Panc1 (cell line): Measurements from ENCODE around the gene ARMC8. TPM values are rescaled to one million over a fixed set of nuclear protein-coding genes. Genes with fewer than 3 reads are reported as not detected.

Source experiments
- ATAC-seq: fragments of 200-7000 bp; cut with Tn5 transposase; 2 replicates; pipeline ENCODE4 v1.9.1; 2020; ENCODE audit warnings: mild to moderate bottlenecking, moderate library complexity
- BruUV-seq: library from RNA; stranded (reverse); fragments of 400-500 nt; replicated peaks from 2 replicates; lab custom pipeline; 2021; lab: Mats Ljungman, UMichigan
- CTCF ChIA-PET: fragments of 300-600 bp; sonication (Branson Sonifier 250); formaldehyde crosslinking; loops from one replicate; lab custom pipeline; 2022; ENCODE audit warnings: antibody characterized with exemption; lab: Charles Lee
- POLR2A ChIA-PET: fragments of 300-600 bp; sonication (Branson Sonifier 250); formaldehyde crosslinking; loops from one replicate; lab custom pipeline; 2022; ENCODE audit warnings: antibody characterized with exemption; lab: Charles Lee
- DNase-seq: peaks from one replicate; pipeline ENCODE4 v3.0.0-alpha.2; 2010; ENCODE audit warnings: low read depth, low spot score
- H3K27ac ChIP-seq: 2 replicates; pipeline ENCODE4 v1.5.1; 2011; ENCODE audit warnings: mild to moderate bottlenecking, low read length, inconsistent platforms
- H3K27me3 ChIP-seq: fragments of 200-500 bp; sonication (Bioruptor generic); 2 replicates; pipeline ENCODE4 v1.6.0; 2014; ENCODE audit warnings: low read length, inconsistent platforms; ENCODE audit not compliant: control insufficient read depth, insufficient read depth
- H3K36me3 ChIP-seq: fragments of 200-500 bp; sonication (Bioruptor generic); 2 replicates; pipeline ENCODE4 v1.5.1; 2014; ENCODE audit warnings: inconsistent platforms, mild to moderate bottlenecking, low read length, moderate library complexity; ENCODE audit not compliant: control insufficient read depth, insufficient read depth
- H3K4me1 ChIP-seq: 2 replicates; pipeline ENCODE4 v1.5.1; 2011; ENCODE audit warnings: inconsistent platforms, mild to moderate bottlenecking, low read length, moderate library complexity; ENCODE audit not compliant: control insufficient read depth, insufficient read depth
- H3K4me3 ChIP-seq, 2 experiments: 2 replicates each; pipeline ENCODE4 v1.5.1; 2011 to 2012; ENCODE audit warnings: low read depth in 2 of 2, low read length in 2 of 2, mild to moderate bottlenecking in 2 of 2, inconsistent platforms in 1 of 2, moderate library complexity in 1 of 2
- H3K9me3 ChIP-seq: fragments of 200-500 bp; sonication (Bioruptor generic); 2 replicates; pipeline ENCODE4 v1.5.1; 2014; ENCODE audit warnings: low read depth, mild to moderate bottlenecking, inconsistent platforms, low read length, moderate library complexity; ENCODE audit not compliant: control insufficient read depth, insufficient read depth
- CTCF ChIP-seq: fragments of 450-650 bp; IDR thresholded peaks from 2 replicates; pipeline ENCODE4 v1.5.1; 2017; ENCODE audit warnings: mild to moderate bottlenecking
- POLR2AphosphoS5 ChIP-seq: IDR thresholded peaks from 2 replicates; pipeline ENCODE4 v1.6.1; 2012; ENCODE audit warnings: mild to moderate bottlenecking, low read depth, low read length, moderate library complexity
- REST ChIP-seq, 2 experiments: IDR thresholded peaks; 2 replicates each; pipeline ENCODE4 v1.6.1; 2011 to 2012; ENCODE audit warnings: low read depth in 2 of 2, control low read depth in 1 of 2, low read length in 1 of 2, mild to moderate bottlenecking in 1 of 2, moderate library complexity in 1 of 2; ENCODE audit not compliant: insufficient read depth in 1 of 2
- SIN3A ChIP-seq: IDR thresholded peaks from 2 replicates; pipeline ENCODE4 v1.6.1; 2012; ENCODE audit warnings: low read depth, mild to moderate bottlenecking, low read length, moderate library complexity, borderline replicate concordance; ENCODE audit not compliant: insufficient read depth
- TCF7L2 ChIP-seq: IDR thresholded peaks from 2 replicates; pipeline ENCODE4 v1.6.1; 2011; ENCODE audit warnings: mild to moderate bottlenecking, low read depth, low read length, inconsistent platforms
- in situ Hi-C: cut with HindIII; loops from 2 replicates; pipeline ENCODE4 v1.10.0; 2016; ENCODE audit warnings: low sequenced_read_pairs, low pct_unique_long_range_greater_than_20kb
- intact Hi-C: fragments of 100-400 bp; cut with micrococcal nuclease; formaldehyde crosslinking; loops from one replicate; pipeline ENCODE4 v1.10.0; 2022; ENCODE audit not compliant: unreplicated experiment
- total RNA-seq: library from RNA; stranded (reverse); gene quantifications from one replicate; pipeline ENCODE4 v1.2.1, GENCODE V29; 2021; ENCODE audit not compliant: unreplicated experiment

ARMC8 gene
- total RNA-seq, 1 experiment from 2014 or later, result 56.0 TPM

- H3K36me3 ChIP-seq, result peaks cover 29% of the 10 kb centered on the region
Observed at GRCh38 chr3:138238711-138239110, 51.6 kb downstream of the ARMC8 start.

GRCh38 chr3:138241061-138241460 is 54.0 kb downstream of the ARMC8 start:
- BruUV-seq, result no TSS peak
- ATAC-seq (no peak), DNase-seq (no peak)
- Histone ChIP-seq H3K27ac (no peak overlapping the region), H3K9me3 (no peaks in the 10 kb centered on the region), H3K4me1 (no peaks in the 10 kb centered on the region), H3K36me3 (peaks cover 29% of the 10 kb centered on the region), H3K27me3 (no peaks in the 10 kb centered on the region), H3K4me3 (no peak overlapping the region)
- intact Hi-C loops (no loop called here), in situ Hi-C loops (no loop called here)
- ChIA-PET CTCF (no interaction called here), POLR2A (no interaction called here)
- TF ChIP-seq TCF7L2 (no peak), CTCF (no peak), SIN3A (no peak), REST (IDR thresholded peaks at IDR 0.05; ENCODE audit: insufficient read depth in 1 of 2, low read depth in 2 of 2, low read length in 1 of 2) (no peak)

More at GRCh38 chr3:138238711-138239110, 51.6 kb downstream of the ARMC8 start:
- CTCF ChIA-PET, result no interaction called here
- ATAC-seq (no peak), DNase-seq (no peak)
- no peak for TF ChIP-seq REST (IDR thresholded peaks at IDR 0.05; ENCODE audit: insufficient read depth in 1 of 2, low read depth in 2 of 2, low read length in 1 of 2)
- no peak for TF ChIP-seq CTCF
- TF ChIP-seq SIN3A, result no peak
- TF ChIP-seq POLR2AphosphoS5, result no peak
- TF ChIP-seq TCF7L2, result no peak
- Histone ChIP-seq H3K27ac (no peak overlapping the region), H3K27me3 (no peaks in the 10 kb centered on the region), H3K9me3 (no peaks in the 10 kb centered on the region), H3K4me3 (no peak overlapping the region), H3K4me1 (no peaks in the 10 kb centered on the region)
- POLR2A ChIA-PET, result no interaction called here
- TSS peak; percentile 15 for BruUV-seq
- intact Hi-C loops, result no loop called here
- in situ Hi-C loops, result no loop called here
